ENCODE results near the gene DHX16. TPM values are rescaled to one million over a fixed set of nuclear protein-coding genes. Genes with fewer than 3 reads are reported as not detected.
A peak's percentile ranks its signal among the peaks of the same experiment; 100 is the strongest.

The DHX16 gene
- total RNA-seq, 2 donors from 2014 or later, result 25.9 to 35.1 TPM

GRCh38 chr6:30703821-30704220 is 31.0 kb upstream of the DHX16 start:
- Histone ChIP-seq H3K36me3 (no peaks in the 10 kb centered on the region), H3K4me1 (no peaks in the 10 kb centered on the region), H3K27me3 (no peaks in the 10 kb centered on the region), H3K27ac (no peak overlapping the region), H3K9me3 (no peaks in the 10 kb centered on the region), H3K4me3 (no peak overlapping the region), H3K9ac (ENCODE audit: low read depth in 2 of 2, low read length in 2 of 2) (no peak overlapping the region)
- TF ChIP-seq CTCF (IDR thresholded peaks at IDR 0.05), result no peak
- DNase-seq, result no peak
- intact Hi-C loops (cut with DNase I), result no loop called here

GRCh38 chr6:30703011-30703410 is 30.2 kb upstream of the DHX16 start:
- intact Hi-C loops (cut with DNase I), result no loop called here

GRCh38 chr6:30700340-30700739 is 27.5 kb upstream of the DHX16 start:
- Histone ChIP-seq H3K36me3 (no peaks in the 10 kb centered on the region), H3K9ac (ENCODE audit: low read depth in 2 of 2, low read length in 2 of 2) (no peak overlapping the region)

More at GRCh38 chr6:30703011-30703410, 30.2 kb upstream of the DHX16 start:
- no peaks in the 10 kb centered on the region for H3K4me1 ChIP-seq
- no peak overlapping the region for H3K4me3 ChIP-seq
- H3K9ac ChIP-seq (ENCODE audit: low read depth in 2 of 2, low read length in 2 of 2), result no peak overlapping the region
- H3K36me3 ChIP-seq, result no peaks in the 10 kb centered on the region
- H3K27me3 ChIP-seq, result no peaks in the 10 kb centered on the region
- no peak for TF ChIP-seq CTCF (IDR thresholded peaks at IDR 0.05)
- H3K9me3 ChIP-seq, result no peaks in the 10 kb centered on the region
- H3K27ac ChIP-seq, result no peak overlapping the region
- no peak for DNase-seq

GRCh38 chr6:30696432-30696831 is 23.6 kb upstream of the DHX16 start:
- Histone ChIP-seq H3K36me3 (no peaks in the 10 kb centered on the region), H3K27ac (no peak overlapping the region), H3K4me1 (no peaks in the 10 kb centered on the region), H3K27me3 (no peaks in the 10 kb centered on the region), H3K4me3 (no peak overlapping the region), H3K9ac (ENCODE audit: low read depth in 2 of 2, low read length in 2 of 2) (no peak overlapping the region), H3K9me3 (no peaks in the 10 kb centered on the region)
- intact Hi-C loops (cut with DNase I), result no loop called here
- no peak for DNase-seq
- no peak for TF ChIP-seq CTCF (IDR thresholded peaks at IDR 0.05)

More at GRCh38 chr6:30700340-30700739, 27.5 kb upstream of the DHX16 start:
- intact Hi-C loops (cut with DNase I), result no loop called here
- no peaks in the 10 kb centered on the region for H3K27me3 ChIP-seq
- no peak overlapping the region for H3K27ac ChIP-seq
- no peak for TF ChIP-seq CTCF (IDR thresholded peaks at IDR 0.05)
- no peaks in the 10 kb centered on the region for H3K4me1 ChIP-seq
- no peaks in the 10 kb centered on the region for H3K9me3 ChIP-seq
- DNase-seq, result no peak
- no peak overlapping the region for H3K4me3 ChIP-seq

- Histone ChIP-seq H3K9ac (ENCODE audit: low read depth in 2 of 2, low read length in 2 of 2) (peak overlapping the region; percentile 44 to 56), H3K4me3 (peak overlapping the region; percentile 59), H3K27me3 (no peaks in the 10 kb centered on the region), H3K27ac (peak overlapping the region; percentile 79), H3K36me3 (no peaks in the 10 kb centered on the region), H3K4me1 (peaks cover 11% of the 10 kb centered on the region), H3K9me3 (no peaks in the 10 kb centered on the region)
- intact Hi-C loops (cut with DNase I), result loop anchor here (2.0 kb wide), 1 partner anchor 25 kb away; the partner anchor contains the start of gene MDC1
- DNase-seq, result no peak
- TF ChIP-seq CTCF (IDR thresholded peaks at IDR 0.05), result no peak
Measured at GRCh38 chr6:30691208-30691847, 18.5 kb upstream of the DHX16 start.

Measured in colonic mucosa (tissue), 4 donors.